ENCODE results near the gene H1-8. TPM values are rescaled to one million over a fixed set of nuclear protein-coding genes. Genes with fewer than 3 reads are reported as not detected.

Gene H1-8
- total RNA-seq, 2 experiments from 2014 or later = not detected

- DNase-seq = no peak
- intact Hi-C loops (cut with micrococcal nuclease) = no loop called here
- Mint-ChIP-seq H3K4me3 (no peak overlapping the region), H3K27ac (no peak overlapping the region), H3K36me3 (ENCODE audit: low read depth) (no peaks in the 10 kb centered on the region), H3K27me3 (ENCODE audit: low read depth) (peaks cover 5% of the 10 kb centered on the region), H3K9me3 (no peaks in the 10 kb centered on the region), H3K4me1 (ENCODE audit: low read depth) (peaks cover 15% of the 10 kb centered on the region)
- CTCF ChIA-PET = no interaction called here
Observed at GRCh38 chr3:129590215-129590614, 47.2 kb downstream of the H1-8 start.

- no peak for DNase-seq
- Mint-ChIP-seq H3K4me3 (no peak overlapping the region), H3K36me3 (ENCODE audit: low read depth) (no peaks in the 10 kb centered on the region), H3K27me3 (ENCODE audit: low read depth) (peaks cover 5% of the 10 kb centered on the region), H3K4me1 (ENCODE audit: low read depth) (peaks cover 15% of the 10 kb centered on the region), H3K9me3 (no peaks in the 10 kb centered on the region), H3K27ac (no peak overlapping the region)
- CTCF ChIA-PET = no interaction called here
- intact Hi-C loops (cut with micrococcal nuclease) = no loop called here
Observed at GRCh38 chr3:129591932-129592331, 49.0 kb downstream of the H1-8 start.

GRCh38 chr3:129592381-129593131, 49.6 kb downstream of the H1-8 start:
- H3K9me3 Mint-ChIP-seq = no peaks in the 10 kb centered on the region
- no peak overlapping the region for H3K27ac Mint-ChIP-seq
- H3K27me3 Mint-ChIP-seq (ENCODE audit: low read depth) = peaks cover 5% of the 10 kb centered on the region
- CTCF ChIA-PET = interaction anchor here (0.7 to 1.3 kb wide), 2 partner anchors 37 to 163 kb away, joined by 3 read pairs; no protein-coding TSS in a partner anchor
- H3K36me3 Mint-ChIP-seq (ENCODE audit: low read depth) = no peaks in the 10 kb centered on the region
- intact Hi-C loops (cut with micrococcal nuclease) = no loop called here
- no peak overlapping the region for H3K4me3 Mint-ChIP-seq
- no peak for DNase-seq
- peaks cover 15% of the 10 kb centered on the region for H3K4me1 Mint-ChIP-seq (ENCODE audit: low read depth)

- CTCF ChIA-PET = interaction anchor here (1.3 kb wide), 2 partner anchors 34 to 36 kb away, joined by 3 to 4 read pairs; no protein-coding TSS in a partner anchor
- no peaks in the 10 kb centered on the region for H3K9me3 Mint-ChIP-seq
- no peak overlapping the region for H3K4me3 Mint-ChIP-seq
Observed at GRCh38 chr3:129593230-129593594, 50.2 kb downstream of the H1-8 start.

DNA sequence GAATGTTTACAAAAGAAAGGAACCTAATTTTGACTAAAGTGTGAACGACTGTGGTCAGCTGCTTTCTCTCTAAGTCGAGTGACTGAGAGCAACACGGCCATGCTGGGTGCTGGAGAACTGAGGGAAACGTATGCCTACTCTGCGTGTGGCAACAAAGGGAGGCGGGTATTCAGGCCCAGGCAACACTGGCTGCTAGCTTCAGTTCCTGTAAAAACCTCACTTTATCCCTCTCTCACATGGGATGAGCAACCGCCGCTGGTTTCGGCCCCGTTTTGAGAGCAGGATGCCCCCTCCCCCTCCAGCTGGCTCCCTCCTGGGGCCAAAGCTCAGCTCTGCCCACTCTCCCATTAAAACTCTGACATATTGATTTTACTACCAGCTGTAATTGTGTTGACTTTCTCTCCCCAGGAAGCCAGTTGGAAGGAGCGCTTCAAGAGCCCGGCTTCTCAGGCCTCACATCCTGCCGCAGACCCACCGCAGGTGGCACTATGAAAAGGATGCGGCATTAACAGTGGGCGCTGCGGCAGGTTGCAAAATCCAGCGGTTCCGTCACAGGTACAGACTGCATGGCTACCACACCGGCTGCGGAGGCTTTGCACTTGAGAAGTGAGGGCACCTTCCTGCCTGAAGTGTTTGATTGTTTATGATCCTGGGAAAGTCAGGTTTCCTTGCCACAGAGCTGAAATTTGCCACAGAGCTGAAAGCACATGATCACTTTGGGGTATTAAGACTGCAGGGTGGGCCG, 50.8 kb downstream of the H1-8 start:
- Mint-ChIP-seq H3K27me3 (ENCODE audit: low read depth) (peaks cover 5% of the 10 kb centered on the region), H3K36me3 (ENCODE audit: low read depth) (no peaks in the 10 kb centered on the region), H3K4me3 (no peak overlapping the region), H3K4me1 (ENCODE audit: low read depth) (peaks cover 15% of the 10 kb centered on the region), H3K9me3 (no peaks in the 10 kb centered on the region), H3K27ac (peak overlapping the region; percentile 31)
- peak; percentile 76 for DNase-seq
- CTCF ChIA-PET = interaction anchor here (0.6 to 1.3 kb wide), 3 partner anchors 34 to 201 kb away, joined by 3 to 4 read pairs (median 4); no protein-coding TSS in a partner anchor
- intact Hi-C loops (cut with micrococcal nuclease) = no loop called here

More at GRCh38 chr3:129593230-129593594, 50.2 kb downstream of the H1-8 start:
- H3K36me3 Mint-ChIP-seq (ENCODE audit: low read depth) = no peaks in the 10 kb centered on the region
- intact Hi-C loops (cut with micrococcal nuclease) = no loop called here
- peaks cover 5% of the 10 kb centered on the region for H3K27me3 Mint-ChIP-seq (ENCODE audit: low read depth)
- H3K27ac Mint-ChIP-seq = no peak overlapping the region
- DNase-seq = no peak
- peaks cover 15% of the 10 kb centered on the region for H3K4me1 Mint-ChIP-seq (ENCODE audit: low read depth)

- Mint-ChIP-seq H3K36me3 (ENCODE audit: low read depth) (no peaks in the 10 kb centered on the region), H3K9me3 (no peaks in the 10 kb centered on the region), H3K27me3 (ENCODE audit: low read depth) (peaks cover 5% of the 10 kb centered on the region), H3K4me3 (no peak overlapping the region), H3K27ac (no peak overlapping the region), H3K4me1 (ENCODE audit: low read depth) (peaks cover 15% of the 10 kb centered on the region)
- intact Hi-C loops (cut with micrococcal nuclease) = no loop called here
- DNase-seq = no peak
- CTCF ChIA-PET = interaction anchor here (0.6 to 1.3 kb wide), 2 partner anchors 33 to 200 kb away, joined by 4 read pairs; no protein-coding TSS in a partner anchor
Observed at GRCh38 chr3:129594409-129594808, 51.4 kb downstream of the H1-8 start.

GRCh38 chr3:129594907-129595390, 52.0 kb downstream of the H1-8 start:
- H3K27me3 Mint-ChIP-seq (ENCODE audit: low read depth) = peaks cover 5% of the 10 kb centered on the region
- no peaks in the 10 kb centered on the region for H3K9me3 Mint-ChIP-seq
- H3K4me3 Mint-ChIP-seq = no peak overlapping the region
- H3K27ac Mint-ChIP-seq = no peak overlapping the region
- no peaks in the 10 kb centered on the region for H3K36me3 Mint-ChIP-seq (ENCODE audit: low read depth)
- intact Hi-C loops (cut with micrococcal nuclease) = no loop called here
- peaks cover 15% of the 10 kb centered on the region for H3K4me1 Mint-ChIP-seq (ENCODE audit: low read depth)
- CTCF ChIA-PET = interaction anchor here (1.2 kb wide), 1 partner anchor 8 kb away, joined by 3 read pairs; no protein-coding TSS in a partner anchor
- no peak for DNase-seq

DNA sequence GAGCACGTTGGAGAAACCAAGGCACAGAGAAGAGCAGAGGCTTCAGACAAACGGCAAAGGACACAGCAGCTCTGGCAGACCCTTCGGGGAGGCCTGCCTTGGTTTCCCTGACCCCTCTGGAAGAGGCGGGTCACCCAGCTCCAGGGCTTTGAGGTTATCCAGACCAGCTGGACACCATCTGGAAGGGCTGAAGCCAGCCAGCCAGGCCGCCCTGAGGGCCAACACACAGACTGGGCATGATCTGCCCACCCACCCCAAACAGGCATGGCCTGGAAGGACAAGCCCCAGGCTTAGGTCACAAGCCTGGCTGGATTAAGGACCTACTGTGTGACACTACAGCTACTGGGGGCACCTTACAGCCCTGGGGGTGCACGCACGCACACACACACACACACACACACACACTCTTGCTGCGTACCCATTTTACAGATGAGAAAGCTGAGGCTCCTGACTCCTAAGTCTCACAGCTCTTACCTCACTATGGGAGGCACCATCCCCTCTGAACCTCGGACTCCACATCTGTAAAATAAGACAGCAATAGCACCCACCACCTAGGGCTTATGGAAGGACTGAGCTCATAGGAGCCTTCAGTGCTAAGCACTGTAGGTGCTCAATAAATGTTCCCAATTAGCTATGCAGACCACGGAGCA, 52.7 kb downstream of the H1-8 start:
- Mint-ChIP-seq H3K4me3 (no peak overlapping the region), H3K27me3 (ENCODE audit: low read depth) (peaks cover 5% of the 10 kb centered on the region), H3K27ac (no peak overlapping the region), H3K9me3 (no peaks in the 10 kb centered on the region), H3K36me3 (ENCODE audit: low read depth) (no peaks in the 10 kb centered on the region), H3K4me1 (ENCODE audit: low read depth) (peaks cover 15% of the 10 kb centered on the region)
- DNase-seq = no peak
- CTCF ChIA-PET = interaction anchor here (0.7 to 1.2 kb wide), 2 partner anchors 9 to 212 kb away, joined by 3 read pairs; no protein-coding TSS in a partner anchor
- intact Hi-C loops (cut with micrococcal nuclease) = no loop called here

DNA sequence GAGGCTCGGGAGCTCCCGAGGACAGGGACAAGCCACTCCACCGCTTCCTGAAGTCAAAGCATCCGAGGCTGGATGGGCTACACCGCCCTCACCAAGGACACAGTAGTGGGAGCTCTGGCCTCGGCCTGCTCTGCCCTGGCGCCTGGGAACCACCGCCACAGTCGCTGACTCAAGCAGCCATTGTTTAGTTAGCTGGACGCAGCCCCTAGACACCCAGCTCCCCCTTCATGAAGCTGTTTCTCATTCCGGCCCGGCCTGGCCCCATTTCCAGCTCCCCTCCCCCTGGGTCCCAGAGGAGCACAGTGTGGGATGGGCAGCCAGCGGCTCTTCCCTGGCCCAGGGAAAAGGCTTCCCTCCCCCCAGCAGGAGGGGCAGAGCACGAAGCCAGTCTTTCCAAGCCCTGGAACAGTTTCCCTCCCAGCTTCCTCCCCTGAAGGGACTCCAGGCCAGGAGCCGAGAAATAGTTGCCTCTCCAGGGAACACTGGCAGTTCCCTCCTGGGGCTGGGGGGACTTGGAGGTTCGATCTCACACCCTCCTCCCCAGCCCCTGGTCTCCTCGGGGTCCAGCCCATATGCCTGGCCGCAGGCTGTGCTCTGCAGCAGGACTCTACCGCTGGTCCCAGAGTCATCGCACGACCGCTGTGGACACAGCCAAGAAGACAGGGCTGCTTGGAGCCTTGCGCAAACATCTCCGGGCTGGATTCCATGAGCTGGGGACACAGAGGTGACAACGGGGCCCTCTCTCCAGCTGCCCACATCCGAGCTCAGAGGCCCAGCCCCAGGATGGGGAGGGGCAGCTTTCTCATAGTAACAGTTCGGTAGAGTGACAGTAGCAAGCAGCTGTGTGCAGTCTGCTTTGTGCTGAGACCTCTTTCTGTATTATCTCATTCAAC, 53.5 kb downstream of the H1-8 start:
- intact Hi-C loops (cut with micrococcal nuclease) = no loop called here
- H3K27ac Mint-ChIP-seq = no peak overlapping the region
- H3K9me3 Mint-ChIP-seq = no peaks in the 10 kb centered on the region
- peaks cover 15% of the 10 kb centered on the region for H3K4me1 Mint-ChIP-seq (ENCODE audit: low read depth)
- H3K36me3 Mint-ChIP-seq (ENCODE audit: low read depth) = no peaks in the 10 kb centered on the region
- peaks cover 5% of the 10 kb centered on the region for H3K27me3 Mint-ChIP-seq (ENCODE audit: low read depth)
- H3K4me3 Mint-ChIP-seq = no peak overlapping the region
- DNase-seq = no peak
- CTCF ChIA-PET = interaction anchor here (0.6 to 1.2 kb wide), 3 partner anchors 10 to 213 kb away, joined by 3 read pairs; no protein-coding TSS in a partner anchor

DNA sequence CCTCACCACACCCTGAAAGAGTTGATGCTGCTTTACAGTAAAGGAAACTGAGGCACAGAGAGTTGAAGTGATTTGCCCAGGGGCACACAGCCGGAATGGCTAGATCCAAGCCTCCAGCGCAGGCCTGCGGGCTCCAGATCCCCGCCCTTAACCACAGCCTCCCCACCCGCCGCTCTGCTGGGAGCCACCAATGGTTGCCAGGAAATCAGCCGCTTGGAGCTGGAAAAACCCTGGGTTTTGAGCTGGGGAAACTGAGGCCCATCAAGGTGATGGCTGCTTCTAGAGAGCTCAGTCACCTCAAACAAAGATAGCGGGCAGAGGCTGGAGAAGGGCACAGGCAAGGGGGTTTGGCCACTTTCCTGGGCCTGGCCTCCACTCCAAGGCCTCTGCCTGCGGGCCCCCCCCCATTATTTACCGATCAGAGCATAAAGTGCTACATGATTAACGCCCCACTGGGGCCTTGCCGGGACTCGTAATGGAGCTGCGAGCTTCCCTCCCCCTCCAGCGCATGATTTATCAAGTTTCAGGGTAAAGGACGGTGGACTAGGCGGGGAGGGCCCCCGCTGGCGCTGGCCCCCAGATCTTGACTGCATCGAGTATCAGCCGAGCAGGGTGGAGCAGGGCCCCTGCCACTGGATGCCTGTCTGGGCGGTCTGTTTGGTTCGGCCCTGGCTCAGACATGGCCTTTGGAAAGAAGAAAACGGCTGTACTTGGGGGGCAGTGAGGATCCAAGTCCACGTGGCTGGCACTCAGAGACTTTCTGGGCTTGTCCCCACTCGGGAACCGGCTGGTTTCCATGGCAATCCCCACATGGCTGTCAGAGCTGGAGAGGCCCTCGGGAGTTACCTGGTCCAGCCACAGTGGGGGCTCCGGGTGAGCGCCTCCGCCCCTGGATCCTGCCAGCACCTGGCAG, 54.4 kb downstream of the H1-8 start:
- intact Hi-C loops (cut with micrococcal nuclease) = no loop called here
- H3K27ac Mint-ChIP-seq = no peak overlapping the region
- H3K4me3 Mint-ChIP-seq = no peak overlapping the region
- CTCF ChIA-PET = no interaction called here
- no peaks in the 10 kb centered on the region for H3K36me3 Mint-ChIP-seq (ENCODE audit: low read depth)
- no peak for DNase-seq
- peaks cover 5% of the 10 kb centered on the region for H3K27me3 Mint-ChIP-seq (ENCODE audit: low read depth)
- H3K9me3 Mint-ChIP-seq = no peaks in the 10 kb centered on the region
- peaks cover 15% of the 10 kb centered on the region for H3K4me1 Mint-ChIP-seq (ENCODE audit: low read depth)

GRCh38 chr3:129598000-129598381, 55.0 kb downstream of the H1-8 start:
- H3K27ac Mint-ChIP-seq = no peak overlapping the region
- no peaks in the 10 kb centered on the region for H3K36me3 Mint-ChIP-seq (ENCODE audit: low read depth)
- intact Hi-C loops (cut with micrococcal nuclease) = no loop called here
- peaks cover 4% of the 10 kb centered on the region for H3K27me3 Mint-ChIP-seq (ENCODE audit: low read depth)
- H3K9me3 Mint-ChIP-seq = no peaks in the 10 kb centered on the region
- CTCF ChIA-PET = no interaction called here
- H3K4me3 Mint-ChIP-seq = no peak overlapping the region
- no peak for DNase-seq
- H3K4me1 Mint-ChIP-seq (ENCODE audit: low read depth) = peaks cover 13% of the 10 kb centered on the region
